Measurements from ENCODE around the gene RBBP8.

The RBBP8 gene

DNA sequence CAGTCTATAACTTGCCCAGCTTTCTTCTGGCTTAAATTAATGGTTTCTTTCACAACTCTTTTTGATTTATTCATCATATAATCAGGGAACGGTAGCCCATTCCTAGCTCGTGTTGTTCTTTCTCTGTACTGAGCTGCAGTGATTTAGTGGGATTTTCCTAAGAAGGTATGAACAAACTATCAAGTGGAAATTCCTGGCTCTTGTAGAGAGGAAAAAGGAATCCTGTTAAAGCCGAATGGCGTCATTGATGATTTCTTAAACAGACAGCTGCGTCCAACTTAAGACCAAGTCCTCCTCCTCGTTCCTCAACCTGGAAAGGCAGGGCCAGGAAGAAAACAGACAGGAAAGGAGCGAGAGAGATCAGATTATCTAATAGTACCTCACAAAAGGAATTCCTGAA, 132.9 kb downstream of the RBBP8 start:
- no peak for DNase-seq

DNA sequence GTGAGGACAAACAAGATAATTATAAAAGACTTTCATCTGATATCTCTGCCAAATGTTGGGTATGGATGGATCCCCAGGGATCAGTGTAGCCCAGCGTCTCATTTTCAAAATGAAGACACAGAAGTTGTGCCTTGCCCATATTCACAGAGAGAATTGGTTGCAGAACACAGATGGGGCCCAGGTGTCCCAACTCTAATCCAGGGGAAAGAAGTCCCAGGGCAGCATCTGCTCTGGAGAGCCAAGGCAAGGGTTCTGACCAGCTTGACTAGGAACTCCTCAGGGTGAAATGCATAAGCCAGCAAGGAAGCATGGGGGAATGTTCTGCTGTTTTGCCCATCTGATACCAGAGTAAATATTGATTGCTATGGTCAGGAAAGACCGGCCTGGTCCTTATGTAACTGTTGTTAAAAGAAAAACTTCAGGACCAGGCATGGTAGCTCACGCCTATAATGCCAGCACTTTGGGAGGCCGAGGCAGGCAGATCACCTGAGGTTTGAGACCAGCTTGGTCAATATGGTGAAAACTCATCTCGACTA, 133.4 kb downstream of the RBBP8 start:
- DNase-seq = no peak

DNA sequence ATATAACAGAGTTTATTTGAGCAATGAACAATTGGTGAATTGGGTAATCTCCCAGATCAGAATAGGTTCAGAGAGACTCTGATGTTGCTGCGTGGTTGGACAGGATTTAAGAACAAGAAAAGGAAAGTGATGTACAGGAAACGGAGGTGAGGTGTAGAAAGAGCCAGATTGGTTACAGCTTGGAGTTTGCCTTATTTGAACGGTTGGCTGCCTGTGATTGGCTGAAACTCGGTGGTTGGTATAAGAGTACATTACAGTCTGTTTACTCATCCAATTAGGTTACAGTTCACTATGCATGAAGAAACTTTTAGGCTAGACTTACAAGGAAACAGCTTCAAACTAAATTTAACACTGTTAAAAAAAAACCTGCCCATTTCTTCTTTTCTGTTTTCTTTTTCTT, 134.1 kb downstream of the RBBP8 start:
- DNase-seq = no peak

DNA sequence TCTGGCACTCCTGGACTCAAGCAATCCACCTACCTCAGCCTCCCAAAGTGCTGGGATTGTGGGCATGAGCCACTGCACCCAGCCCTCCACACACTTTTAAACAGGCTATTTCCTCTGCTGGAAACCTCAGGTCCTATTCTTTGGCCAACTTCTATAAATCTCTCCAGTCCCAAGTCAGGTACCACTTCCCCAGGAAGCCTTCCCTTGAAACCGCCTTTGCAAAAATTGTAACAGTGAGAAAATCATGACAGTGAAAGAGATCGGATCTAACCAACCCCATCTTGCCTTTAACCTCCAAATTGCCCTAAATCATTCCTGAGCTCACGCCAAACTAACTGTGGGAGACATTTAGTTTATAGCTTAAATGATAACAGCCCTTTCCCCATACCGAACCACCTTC, 134.9 kb downstream of the RBBP8 start:
- DNase-seq = no peak

DNA sequence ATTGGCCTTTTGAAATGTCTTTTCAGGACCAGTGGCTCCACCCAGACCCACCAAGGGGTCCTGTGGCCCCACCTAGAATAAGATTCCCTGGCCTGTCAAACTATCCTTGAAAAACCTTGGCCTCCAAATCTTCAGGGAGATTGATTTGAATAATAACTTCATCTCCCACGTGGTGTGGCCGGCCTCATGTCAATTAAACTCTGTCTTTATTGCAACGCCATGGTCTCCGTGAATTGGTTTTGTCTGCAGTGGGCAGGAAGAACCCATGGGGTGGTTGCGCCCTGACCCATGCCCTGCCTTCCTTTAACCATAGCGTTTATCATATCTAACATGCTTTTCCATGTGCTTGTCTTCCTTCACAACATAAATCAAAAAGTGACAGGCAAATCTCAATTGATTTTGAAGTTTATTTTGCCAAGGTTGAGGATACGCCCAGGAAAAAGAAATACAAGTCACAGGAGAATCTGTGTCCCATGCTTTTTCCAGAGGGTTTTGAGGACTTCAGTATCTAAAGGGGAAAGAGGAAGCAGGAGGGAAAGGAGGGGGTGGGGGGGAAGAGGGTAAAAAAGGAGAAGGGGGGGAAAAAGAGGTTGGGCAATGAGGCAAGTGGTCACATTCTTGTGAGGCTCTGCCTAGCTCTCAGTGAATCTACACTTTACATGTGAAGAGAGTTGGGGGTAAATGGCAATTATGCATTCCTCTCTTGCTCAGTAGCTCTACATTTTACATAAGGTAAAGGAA, 135.6 kb downstream of the RBBP8 start:
- no peak for DNase-seq

DNA sequence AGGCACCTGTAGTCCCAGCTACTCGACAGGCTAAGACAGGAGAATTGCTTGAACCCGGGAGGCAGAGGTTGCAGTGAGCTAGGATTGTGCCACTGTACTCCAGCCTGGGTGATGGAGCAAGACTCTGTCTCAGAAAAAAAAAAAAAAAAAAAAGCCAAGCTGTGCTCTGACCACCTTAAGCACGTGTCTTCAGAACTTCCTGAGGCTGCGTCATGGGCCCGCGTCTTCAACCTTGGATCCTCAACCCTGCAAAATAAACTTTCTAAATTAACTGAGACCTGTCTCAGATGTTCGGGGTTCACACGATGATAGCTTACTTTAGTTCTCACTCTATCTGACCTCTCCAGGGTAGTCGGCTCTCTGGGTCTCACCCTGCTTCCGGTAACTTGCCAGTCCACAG, 136.4 kb downstream of the RBBP8 start:
- no peak for DNase-seq

DNA sequence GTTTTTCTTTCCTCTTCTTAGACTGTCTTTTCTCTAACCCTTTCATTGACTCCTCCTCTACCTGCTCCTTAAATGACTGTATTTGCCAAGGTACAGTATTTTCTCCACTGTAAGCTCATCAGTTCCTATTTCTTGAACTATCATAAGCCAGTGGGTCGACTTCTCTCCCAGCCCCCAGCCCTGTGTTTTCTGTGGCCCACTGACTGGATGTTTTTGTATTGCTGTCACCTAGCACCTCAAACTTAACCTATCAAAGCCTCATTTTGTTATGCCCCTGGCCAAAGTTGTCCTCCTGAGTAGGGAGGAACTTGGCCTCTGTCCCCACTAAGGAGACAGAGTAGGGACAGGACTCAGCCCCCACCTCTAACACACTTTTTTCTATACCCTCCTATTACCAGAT, 136.8 kb downstream of the RBBP8 start:
- DNase-seq = no peak

DNA sequence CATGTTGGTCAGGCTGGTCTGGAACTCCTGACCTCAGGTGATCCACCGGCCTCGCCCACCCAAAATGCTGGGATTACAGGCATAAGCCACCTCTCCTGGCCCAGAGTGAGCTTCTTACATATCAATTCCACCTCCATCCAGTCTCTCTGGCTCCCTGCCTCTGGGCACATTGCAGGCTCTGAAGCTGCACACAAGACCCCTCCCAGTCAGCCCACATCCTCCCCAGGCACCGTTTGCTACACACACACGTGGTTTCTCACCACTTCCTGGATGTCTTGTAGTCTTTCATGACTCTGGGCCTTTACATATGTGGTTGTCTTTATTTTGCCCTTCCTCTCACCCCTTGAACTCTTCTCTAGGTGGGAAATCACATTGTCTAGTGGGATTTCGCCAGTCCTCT, 138.2 kb downstream of the RBBP8 start:
- DNase-seq = no peak

DNA sequence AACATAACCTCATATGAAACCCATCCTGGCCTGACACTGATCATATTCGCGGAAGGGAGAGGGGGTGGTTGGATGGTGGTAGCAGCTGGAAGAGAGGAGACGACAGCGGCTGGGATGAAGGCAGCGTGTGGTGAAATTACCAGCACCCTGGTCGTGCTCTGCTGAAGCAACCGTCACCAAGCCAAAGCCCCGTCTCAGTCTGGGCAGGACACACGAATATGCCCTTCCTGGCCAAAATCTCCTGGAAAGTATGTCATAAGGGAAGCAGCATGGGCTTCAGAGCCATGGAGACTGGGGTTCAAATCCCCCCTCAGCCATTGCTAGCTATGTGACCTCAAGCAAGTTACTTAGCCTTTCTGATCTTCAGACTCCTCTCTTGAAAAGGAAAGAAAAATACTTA, 139.0 kb downstream of the RBBP8 start:
- DNase-seq = no peak

DNA sequence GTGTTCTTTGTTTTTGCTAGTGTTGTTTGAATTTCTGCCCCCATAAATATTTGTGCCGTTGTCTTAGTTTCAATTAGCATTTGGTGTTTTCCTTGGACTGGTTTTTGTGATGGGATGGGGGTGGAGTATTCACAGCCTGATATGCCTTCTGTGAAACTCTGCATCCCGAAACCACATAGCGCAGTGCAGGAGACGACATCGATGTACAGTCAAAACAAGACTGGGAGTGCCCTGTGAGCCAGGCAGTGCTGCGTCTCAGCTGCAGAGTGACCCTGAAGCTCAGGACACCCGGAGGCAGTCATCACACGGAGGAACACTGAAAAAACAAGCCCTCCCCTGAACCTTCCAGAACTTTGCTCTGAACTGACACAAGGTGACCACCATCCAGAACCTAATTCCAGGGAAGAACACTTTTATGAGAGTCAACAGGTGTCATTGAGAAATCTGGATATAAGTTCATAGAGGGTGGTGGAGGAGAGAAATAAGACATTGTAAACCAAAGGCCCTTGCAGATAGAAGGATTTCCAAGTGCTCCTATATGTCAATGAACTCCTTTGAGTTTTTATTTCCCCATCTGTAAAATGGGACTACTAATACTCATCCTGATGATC, 141.0 kb downstream of the RBBP8 start:
- no peak for DNase-seq

Measured in NCI-H187 treated with DMSO at 0.1 percent for 48 hours (cell line).